Tibial nerve (tissue), 4 donors: Measurements from ENCODE around the gene RBM4B.

Source experiments
- CTCF ChIP-seq, 5 experiments: fragments of 200-600 bp in 3 of 5; fragments of 450-650 bp in 2 of 5; sonication (generic) in 3 of 5; IDR thresholded peaks; one replicate each; pipeline ENCODE4 v1.5.1; 2016 to 2019; ENCODE audit warnings: antibody characterized with exemption in 5 of 5, mild to moderate bottlenecking in 3 of 5, moderate library complexity in 2 of 5
- EP300 ChIP-seq, 2 donors: sonication (generic); formaldehyde crosslinking; IDR thresholded peaks; one replicate each; pipeline ENCODE4 v1.6.1; 2017; ENCODE audit warnings: antibody characterized with exemption in 2 of 2, mild to moderate bottlenecking in 1 of 2
- POLR2A ChIP-seq, 2 donors: fragments of 450-650 bp; IDR thresholded peaks; one replicate each; pipeline ENCODE4 v1.6.1; 2017; ENCODE audit warnings: antibody characterized with exemption in 2 of 2, mild to moderate bottlenecking in 2 of 2, moderate library complexity in 2 of 2

GRCh38 chr11:66713746-66714480, 36.2 kb upstream of the RBM4B start:
- TF ChIP-seq POLR2A (IDR thresholded peaks at IDR 0.05) (no peak), CTCF (IDR thresholded peaks at IDR 0.05) (no peak), EP300 (IDR thresholded peaks at IDR 0.05) (no peak)
